Breast epithelium (tissue), 3 donors: ENCODE results near the gene PIAS1.

Experiments used
- POLR2A ChIP-seq: fragments of 450-650 bp; IDR thresholded peaks from one replicate; pipeline ENCODE4 v1.6.1; 2016; ENCODE audit warnings: antibody characterized with exemption, mild to moderate bottlenecking, moderate library complexity
- POLR2AphosphoS5 ChIP-seq, 3 donors: sonication (generic); formaldehyde crosslinking; IDR thresholded peaks; one replicate each; pipeline ENCODE4 v1.6.1; 2017; ENCODE audit warnings: antibody characterized with exemption in 3 of 3

DNA sequence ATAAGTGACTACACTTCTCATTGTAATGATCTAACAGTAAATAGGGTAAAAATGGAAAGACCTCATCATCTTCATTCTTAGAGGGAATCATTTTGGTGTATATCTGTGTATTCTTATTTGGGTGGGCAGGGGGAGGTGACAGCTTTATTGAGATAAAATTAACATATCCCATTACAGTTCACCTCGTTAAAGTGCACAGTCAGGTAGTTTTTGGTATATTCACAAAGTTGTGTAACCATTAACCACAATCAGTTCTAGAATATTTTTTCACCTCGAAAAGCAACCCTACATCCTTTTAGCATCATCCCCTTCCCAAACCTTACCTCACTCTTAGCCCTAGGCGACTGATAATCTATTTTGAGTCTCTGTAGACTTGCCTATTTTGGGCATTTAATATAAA is 8.1 kb downstream of the PIAS1 start:
- no peak for TF ChIP-seq POLR2A
- TF ChIP-seq POLR2AphosphoS5 (IDR thresholded peaks at IDR 0.05) = no peak
